ENCODE results near the gene ENAH. TPM values are rescaled to one million over a fixed set of nuclear protein-coding genes. Genes with fewer than 3 reads are reported as not detected.
A peak's percentile ranks its signal among the peaks of the same experiment; 100 is the strongest.
"Not testable (repeated sequence)": the region's sequence is repeated elsewhere in the genome, so short reads cannot be mapped to it uniquely, and the experiment has no call there.

Gene ENAH
- total RNA-seq, 1 experiment from 2014 or later = 103 TPM

DNA sequence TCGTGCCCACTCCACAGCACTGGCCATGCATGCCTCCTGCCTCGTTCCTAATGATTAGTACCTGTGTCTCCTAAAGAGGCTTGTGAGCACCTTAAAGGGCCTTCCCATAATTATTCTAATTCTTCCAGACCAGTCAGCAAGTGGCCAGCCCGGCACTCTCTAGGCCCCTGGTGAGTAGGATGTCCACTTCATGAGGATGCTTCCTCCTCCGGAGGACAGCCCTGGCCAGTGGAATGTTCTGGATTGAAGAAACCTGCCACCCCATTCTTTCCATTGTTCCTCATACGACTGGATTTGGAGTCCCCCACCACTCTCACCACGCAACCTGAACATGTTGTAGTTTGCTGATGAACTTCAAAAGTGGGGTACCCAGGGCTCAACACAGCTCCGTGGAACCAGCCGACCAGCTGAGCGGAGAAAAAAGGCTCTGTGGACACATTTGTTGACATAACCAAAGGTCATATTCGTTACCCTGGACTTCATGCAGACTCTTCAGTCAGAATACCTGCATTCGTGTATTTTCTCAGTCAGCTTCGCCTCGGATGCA, 178.4 kb downstream of the ENAH start:
- no peaks in the 10 kb centered on the region for H3K9me3 Mint-ChIP-seq (ENCODE audit: low read depth, unreplicated experiment)
- no peak overlapping the region for H3K4me3 Mint-ChIP-seq (ENCODE audit: low read depth, unreplicated experiment)
- BruUV-seq (replicated peaks) = no TSS peak
- intact Hi-C loops (cut with micrococcal nuclease; ENCODE audit: unreplicated experiment) = loop anchor here (2.0 kb wide), 1 partner anchor 502 kb away; no protein-coding TSS in a partner anchor
- no peaks in the 10 kb centered on the region for H3K27me3 Mint-ChIP-seq (ENCODE audit: unreplicated experiment)
- H3K4me1 Mint-ChIP-seq (ENCODE audit: low read depth, unreplicated experiment) = peaks cover 10% of the 10 kb centered on the region
- TF ChIP-seq, protein P1, sequence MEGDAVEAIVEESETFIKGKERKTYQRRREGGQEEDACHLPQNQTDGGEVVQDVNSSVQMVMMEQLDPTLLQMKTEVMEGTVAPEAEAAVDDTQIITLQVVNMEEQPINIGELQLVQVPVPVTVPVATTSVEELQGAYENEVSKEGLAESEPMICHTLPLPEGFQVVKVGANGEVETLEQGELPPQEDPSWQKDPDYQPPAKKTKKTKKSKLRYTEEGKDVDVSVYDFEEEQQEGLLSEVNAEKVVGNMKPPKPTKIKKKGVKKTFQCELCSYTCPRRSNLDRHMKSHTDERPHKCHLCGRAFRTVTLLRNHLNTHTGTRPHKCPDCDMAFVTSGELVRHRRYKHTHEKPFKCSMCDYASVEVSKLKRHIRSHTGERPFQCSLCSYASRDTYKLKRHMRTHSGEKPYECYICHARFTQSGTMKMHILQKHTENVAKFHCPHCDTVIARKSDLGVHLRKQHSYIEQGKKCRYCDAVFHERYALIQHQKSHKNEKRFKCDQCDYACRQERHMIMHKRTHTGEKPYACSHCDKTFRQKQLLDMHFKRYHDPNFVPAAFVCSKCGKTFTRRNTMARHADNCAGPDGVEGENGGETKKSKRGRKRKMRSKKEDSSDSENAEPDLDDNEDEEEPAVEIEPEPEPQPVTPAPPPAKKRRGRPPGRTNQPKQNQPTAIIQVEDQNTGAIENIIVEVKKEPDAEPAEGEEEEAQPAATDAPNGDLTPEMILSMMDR (IDR thresholded peaks at IDR 0.05; ENCODE audit: unreplicated experiment) = no peak
- CTCF ChIA-PET = interaction anchor here (0.6 to 1.4 kb wide), 15 partner anchors 9 to 513 kb away, joined by 3 to 11 read pairs (median 4); partner anchors contain the start of genes EPHX1, PYCR2 and SRP9
- no peak overlapping the region for H3K27ac Mint-ChIP-seq (ENCODE audit: unreplicated experiment)
- DNase-seq = no peak
- peaks cover 6% of the 10 kb centered on the region for H3K36me3 Mint-ChIP-seq (ENCODE audit: insufficient read depth, unreplicated experiment)

DNA sequence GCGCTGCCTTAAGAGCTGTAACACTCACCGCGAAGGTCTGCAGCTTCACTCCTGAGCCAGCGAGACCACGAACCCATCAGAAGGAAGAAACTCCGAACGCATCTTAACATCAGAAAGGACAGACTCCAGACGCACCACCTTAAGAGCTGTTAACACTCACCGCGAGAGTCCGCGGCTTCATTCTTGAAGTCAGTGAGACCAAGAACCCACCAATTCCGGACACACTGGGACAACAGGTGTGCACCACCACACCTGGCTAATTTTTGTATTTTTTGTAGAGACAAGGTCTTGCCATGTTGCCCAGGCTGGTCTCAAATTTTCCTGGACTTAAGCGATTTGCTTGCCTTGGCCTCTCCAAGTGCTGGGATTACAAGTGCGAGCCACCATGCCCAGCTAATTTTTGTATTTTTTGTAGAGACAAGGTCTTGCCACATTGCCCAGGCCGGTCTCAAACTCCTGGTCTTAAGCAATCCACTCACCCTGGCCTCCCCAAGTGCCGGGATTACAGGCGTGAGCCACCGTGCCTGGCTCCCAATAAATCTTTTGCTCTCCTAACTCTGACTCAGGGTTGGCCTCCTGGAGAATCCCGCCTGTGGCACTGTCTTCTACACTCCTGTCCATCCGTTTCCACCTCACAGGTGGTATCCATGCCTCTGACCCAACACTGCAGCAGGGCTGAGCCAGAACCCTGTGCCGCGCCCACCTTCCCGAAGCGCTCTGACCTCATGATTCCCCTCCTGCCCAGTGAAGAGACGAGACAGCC, 179.1 kb downstream of the ENAH start:
- intact Hi-C loops (cut with micrococcal nuclease; ENCODE audit: unreplicated experiment) = loop anchor here (2.0 kb wide), 1 partner anchor 503 kb away; no protein-coding TSS in a partner anchor
- not testable (repeated sequence) for H3K4me3 Mint-ChIP-seq (ENCODE audit: low read depth, unreplicated experiment)
- CTCF ChIA-PET = interaction anchor here (0.7 to 1.4 kb wide), 7 partner anchors 8 to 438 kb away, joined by 3 to 8 read pairs (median 4); partner anchors contain the start of genes EPHX1 and SRP9

DNA sequence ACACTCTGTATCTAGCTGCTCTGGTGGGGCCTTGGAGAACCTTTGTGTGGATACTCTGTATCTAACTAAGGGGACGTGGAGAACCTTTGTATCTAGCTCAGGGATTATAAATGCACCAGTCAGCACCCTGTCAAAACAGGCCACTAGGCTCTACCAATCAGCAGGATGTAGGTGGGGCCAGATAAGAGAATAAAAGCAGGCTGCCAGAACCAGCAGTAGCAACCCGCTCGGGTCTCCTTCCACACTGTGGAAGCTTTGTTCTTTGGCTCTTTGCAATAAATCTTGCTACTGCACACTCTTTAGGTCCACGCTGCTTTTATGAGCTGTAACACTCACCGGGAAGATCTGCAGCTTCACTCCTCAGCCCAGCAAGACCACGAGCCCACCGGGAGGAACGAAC, 179.7 kb downstream of the ENAH start:
- H3K27me3 Mint-ChIP-seq (ENCODE audit: unreplicated experiment); intact Hi-C loops (cut with micrococcal nuclease; ENCODE audit: unreplicated experiment); H3K4me3 Mint-ChIP-seq (ENCODE audit: low read depth, unreplicated experiment); H3K9me3 Mint-ChIP-seq (ENCODE audit: low read depth, unreplicated experiment); H3K27ac Mint-ChIP-seq (ENCODE audit: unreplicated experiment); H3K36me3 Mint-ChIP-seq (ENCODE audit: insufficient read depth, unreplicated experiment); CTCF ChIA-PET; DNase-seq; BruUV-seq (replicated peaks): not testable (repeated sequence)
- peaks cover 10% of the 10 kb centered on the region for H3K4me1 Mint-ChIP-seq (ENCODE audit: low read depth, unreplicated experiment)

More for the DNA sequence above, 179.1 kb downstream of the ENAH start:
- H3K27ac Mint-ChIP-seq (ENCODE audit: unreplicated experiment); H3K9me3 Mint-ChIP-seq (ENCODE audit: low read depth, unreplicated experiment); H3K27me3 Mint-ChIP-seq (ENCODE audit: unreplicated experiment); H3K36me3 Mint-ChIP-seq (ENCODE audit: insufficient read depth, unreplicated experiment); DNase-seq: not testable (repeated sequence)
- peaks cover 10% of the 10 kb centered on the region for H3K4me1 Mint-ChIP-seq (ENCODE audit: low read depth, unreplicated experiment)
- TSS peak; percentile 23 for BruUV-seq (replicated peaks)

DNA sequence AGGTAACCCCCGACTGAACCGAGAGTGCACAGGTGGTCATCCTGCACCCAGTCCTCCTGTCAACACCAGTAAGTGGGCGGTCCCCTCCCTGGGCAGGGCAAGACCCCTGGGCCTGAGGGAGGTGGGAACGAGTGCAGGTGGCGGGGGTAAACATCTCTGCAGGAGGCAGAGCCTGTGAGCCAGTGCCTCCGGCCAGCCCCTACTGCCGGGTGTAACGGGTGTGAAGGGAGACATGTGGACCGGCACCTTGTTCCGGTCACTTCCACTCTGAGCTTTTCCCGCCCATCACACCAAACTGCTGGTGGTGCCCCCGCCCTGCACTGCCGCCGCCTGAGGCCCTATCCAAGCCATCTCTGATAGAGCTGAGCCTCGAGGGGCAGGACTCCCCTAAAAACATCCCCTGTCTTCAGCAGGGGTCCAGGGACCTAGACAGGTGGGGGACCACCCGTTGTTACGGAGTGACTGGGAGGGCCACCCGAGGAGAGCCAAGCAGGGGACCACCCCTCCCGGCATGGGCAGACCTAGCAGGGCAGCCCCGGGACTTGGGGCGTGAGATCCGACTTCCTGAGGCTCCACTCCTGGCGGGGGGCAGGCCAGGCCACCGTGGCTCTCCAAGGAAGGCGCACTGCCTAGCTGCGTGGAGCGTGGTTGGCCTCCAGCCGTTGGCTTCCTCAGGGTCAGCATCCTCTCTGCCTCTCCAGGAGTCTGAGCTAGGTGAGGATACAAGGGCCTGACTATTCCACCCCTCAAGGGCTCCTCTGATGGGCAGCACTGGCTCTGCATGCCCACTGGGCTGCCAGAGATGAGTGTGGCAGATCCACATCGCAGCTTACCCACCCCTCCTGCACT, 181.2 kb downstream of the ENAH start:
- peaks cover 10% of the 10 kb centered on the region for H3K4me1 Mint-ChIP-seq (ENCODE audit: low read depth, unreplicated experiment)
- no peak overlapping the region for H3K4me3 Mint-ChIP-seq (ENCODE audit: low read depth, unreplicated experiment)
- DNase-seq = no peak
- TF ChIP-seq, protein P1 (IDR thresholded peaks at IDR 0.05; ENCODE audit: unreplicated experiment) = no peak
- BruUV-seq (replicated peaks) = no TSS peak
- no peak overlapping the region for H3K27ac Mint-ChIP-seq (ENCODE audit: unreplicated experiment)
- intact Hi-C loops (cut with micrococcal nuclease; ENCODE audit: unreplicated experiment) = no loop called here
- CTCF ChIA-PET = interaction anchor here (0.7 to 1.5 kb wide), 2 partner anchors 17 to 496 kb away, joined by 3 to 4 read pairs; no protein-coding TSS in a partner anchor
- H3K27me3 Mint-ChIP-seq (ENCODE audit: unreplicated experiment) = no peaks in the 10 kb centered on the region
- H3K9me3 Mint-ChIP-seq (ENCODE audit: low read depth, unreplicated experiment) = no peaks in the 10 kb centered on the region
- H3K36me3 Mint-ChIP-seq (ENCODE audit: insufficient read depth, unreplicated experiment) = peaks cover 6% of the 10 kb centered on the region

DNA sequence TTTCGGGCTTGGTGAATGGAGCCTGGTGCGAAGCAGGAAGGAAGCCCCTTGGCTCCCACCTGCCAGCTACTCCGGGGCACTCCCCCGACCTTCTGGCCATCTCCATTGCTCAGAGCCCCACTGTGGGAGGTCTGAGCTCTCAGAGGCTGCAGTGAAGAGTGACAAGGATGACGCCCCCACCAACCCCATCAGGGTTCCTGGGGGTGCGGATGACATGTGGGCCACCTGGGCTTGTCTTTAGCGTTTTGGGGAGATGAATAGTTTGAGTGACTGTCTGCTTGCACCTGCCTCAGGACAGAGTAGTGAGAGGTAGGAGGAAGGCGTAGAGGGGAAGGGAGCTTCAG, 181.8 kb downstream of the ENAH start:
- TF ChIP-seq, protein P1 (IDR thresholded peaks at IDR 0.05; ENCODE audit: unreplicated experiment) = no peak
- peaks cover 11% of the 10 kb centered on the region for H3K4me1 Mint-ChIP-seq (ENCODE audit: low read depth, unreplicated experiment)
- peaks cover 6% of the 10 kb centered on the region for H3K36me3 Mint-ChIP-seq (ENCODE audit: insufficient read depth, unreplicated experiment)
- H3K4me3 Mint-ChIP-seq (ENCODE audit: low read depth, unreplicated experiment) = no peak overlapping the region
- intact Hi-C loops (cut with micrococcal nuclease; ENCODE audit: unreplicated experiment) = no loop called here
- no peak overlapping the region for H3K27ac Mint-ChIP-seq (ENCODE audit: unreplicated experiment)
- no TSS peak for BruUV-seq (replicated peaks)
- H3K27me3 Mint-ChIP-seq (ENCODE audit: unreplicated experiment) = no peaks in the 10 kb centered on the region
- CTCF ChIA-PET = interaction anchor here (0.7 to 1.5 kb wide), 2 partner anchors 16 to 496 kb away, joined by 3 to 4 read pairs; no protein-coding TSS in a partner anchor
- DNase-seq = no peak
- no peaks in the 10 kb centered on the region for H3K9me3 Mint-ChIP-seq (ENCODE audit: low read depth, unreplicated experiment)

All from Calu3 (cell line).